ENCODE data around the gene POU6F1. TPM values are rescaled to one million over a fixed set of nuclear protein-coding genes. Genes with fewer than 3 reads are reported as not detected.

Gene POU6F1
- total RNA-seq, 2 experiments from 2014 or later = 2.6 to 5.5 TPM

GRCh38 chr12:51209259-51209658 lies 8.6 kb downstream of the POU6F1 start:
- intact Hi-C loops (cut with micrococcal nuclease; ENCODE audit: unreplicated experiment) = no loop called here
- no peak overlapping the region for H3K4me2 ChIP-seq (ENCODE audit: low read length)
- H3K4me3 ChIP-seq (ENCODE audit: low read depth, low read length, poor library complexity, severe bottlenecking) = no peak overlapping the region
- H3K79me2 ChIP-seq (ENCODE audit: insufficient read depth, low read depth, low read length) = no peaks in the 10 kb centered on the region
- no peak for DNase-seq (ENCODE audit: low spot score)
- H3K9me2 ChIP-seq (ENCODE audit: insufficient read depth, low read length) = no peaks in the 10 kb centered on the region
- H3K4me1 ChIP-seq (ENCODE audit: insufficient read depth, low read length, poor library complexity, severe bottlenecking) = no peaks in the 10 kb centered on the region
- H4K20me1 ChIP-seq (ENCODE audit: insufficient read depth, low read length) = no peaks in the 10 kb centered on the region
- H2AFZ ChIP-seq (ENCODE audit: low read length) = no peak overlapping the region
- POLR2A ChIA-PET = no interaction called here
- H3K27ac ChIP-seq (ENCODE audit: low read depth, low read length, poor library complexity, severe bottlenecking) = no peak overlapping the region
- H3K36me3 ChIP-seq (ENCODE audit: insufficient read depth, low read length) = no peaks in the 10 kb centered on the region
- BruUV-seq (replicated peaks) = no TSS peak
- CTCF ChIA-PET (ENCODE audit: unreplicated experiment) = no interaction called here
- H3K9me3 ChIP-seq (ENCODE audit: low read length) = no peaks in the 10 kb centered on the region
- TF ChIP-seq, protein P1, sequence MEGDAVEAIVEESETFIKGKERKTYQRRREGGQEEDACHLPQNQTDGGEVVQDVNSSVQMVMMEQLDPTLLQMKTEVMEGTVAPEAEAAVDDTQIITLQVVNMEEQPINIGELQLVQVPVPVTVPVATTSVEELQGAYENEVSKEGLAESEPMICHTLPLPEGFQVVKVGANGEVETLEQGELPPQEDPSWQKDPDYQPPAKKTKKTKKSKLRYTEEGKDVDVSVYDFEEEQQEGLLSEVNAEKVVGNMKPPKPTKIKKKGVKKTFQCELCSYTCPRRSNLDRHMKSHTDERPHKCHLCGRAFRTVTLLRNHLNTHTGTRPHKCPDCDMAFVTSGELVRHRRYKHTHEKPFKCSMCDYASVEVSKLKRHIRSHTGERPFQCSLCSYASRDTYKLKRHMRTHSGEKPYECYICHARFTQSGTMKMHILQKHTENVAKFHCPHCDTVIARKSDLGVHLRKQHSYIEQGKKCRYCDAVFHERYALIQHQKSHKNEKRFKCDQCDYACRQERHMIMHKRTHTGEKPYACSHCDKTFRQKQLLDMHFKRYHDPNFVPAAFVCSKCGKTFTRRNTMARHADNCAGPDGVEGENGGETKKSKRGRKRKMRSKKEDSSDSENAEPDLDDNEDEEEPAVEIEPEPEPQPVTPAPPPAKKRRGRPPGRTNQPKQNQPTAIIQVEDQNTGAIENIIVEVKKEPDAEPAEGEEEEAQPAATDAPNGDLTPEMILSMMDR (conservative IDR thresholded peaks at IDR 0.05; ENCODE audit: low read length) = no peak
- TF ChIP-seq EZH2phosphoT487 (IDR thresholded peaks at IDR 0.05; ENCODE audit: borderline replicate concordance, low read depth, low read length) = no peak

DNA sequence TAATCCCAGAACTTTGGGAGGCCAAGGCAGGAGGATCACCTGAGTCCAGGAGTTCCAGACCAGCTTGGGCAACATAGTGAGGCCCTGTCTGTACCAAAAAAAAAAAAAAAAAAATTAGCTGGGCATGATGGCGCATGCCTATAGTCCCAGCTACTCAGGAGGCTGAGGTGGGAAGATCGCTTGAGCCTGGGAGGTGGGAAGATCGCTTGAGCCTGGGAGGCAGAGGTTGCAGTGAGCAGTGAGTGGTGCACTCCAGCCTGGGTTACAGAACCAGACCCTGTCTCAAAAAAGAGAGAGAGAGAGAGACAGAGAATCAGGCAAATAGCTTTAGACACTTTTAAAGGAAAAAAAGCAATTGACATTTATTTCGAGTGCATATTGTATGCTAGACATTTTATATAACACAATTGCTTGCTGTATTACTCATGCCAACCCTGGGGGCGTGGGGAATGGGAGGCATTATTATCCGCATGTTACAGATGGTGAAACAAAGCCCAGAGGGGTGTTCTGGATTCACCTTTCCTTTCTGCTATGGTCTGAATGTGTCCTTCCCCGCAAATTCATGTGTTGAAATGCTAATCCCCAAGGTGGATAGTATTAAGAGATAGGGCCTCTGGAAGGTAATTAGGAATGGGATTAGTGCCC lies 9.7 kb downstream of the POU6F1 start:
- Histone ChIP-seq H3K79me2 (ENCODE audit: insufficient read depth, low read depth, low read length) (no peaks in the 10 kb centered on the region), H3K4me2 (ENCODE audit: low read length) (no peak overlapping the region), H4K20me1 (ENCODE audit: insufficient read depth, low read length) (no peaks in the 10 kb centered on the region), H3K36me3 (ENCODE audit: insufficient read depth, low read length) (no peaks in the 10 kb centered on the region), H3K27ac (ENCODE audit: low read depth, low read length, poor library complexity, severe bottlenecking) (no peak overlapping the region), H3K4me3 (ENCODE audit: low read depth, low read length, poor library complexity, severe bottlenecking) (no peak overlapping the region), H2AFZ (ENCODE audit: low read length) (no peak overlapping the region), H3K9me3 (ENCODE audit: low read length) (no peaks in the 10 kb centered on the region), H3K9me2 (ENCODE audit: insufficient read depth, low read length) (no peaks in the 10 kb centered on the region), H3K4me1 (ENCODE audit: insufficient read depth, low read length, poor library complexity, severe bottlenecking) (no peaks in the 10 kb centered on the region)
- TF ChIP-seq EZH2phosphoT487 (IDR thresholded peaks at IDR 0.05; ENCODE audit: borderline replicate concordance, low read depth, low read length) = no peak
- TF ChIP-seq, protein P1 (conservative IDR thresholded peaks at IDR 0.05; ENCODE audit: low read length) = no peak
- CTCF ChIA-PET (ENCODE audit: unreplicated experiment) = no interaction called here
- no TSS peak for BruUV-seq (replicated peaks)
- no peak for DNase-seq (ENCODE audit: low spot score)
- POLR2A ChIA-PET = no interaction called here
- intact Hi-C loops (cut with micrococcal nuclease; ENCODE audit: unreplicated experiment) = no loop called here

- intact Hi-C loops (cut with micrococcal nuclease; ENCODE audit: unreplicated experiment) = no loop called here
- Histone ChIP-seq H4K20me1 (ENCODE audit: insufficient read depth, low read length) (no peaks in the 10 kb centered on the region), H3K9me2 (ENCODE audit: insufficient read depth, low read length) (no peaks in the 10 kb centered on the region), H3K4me3 (ENCODE audit: low read depth, low read length, poor library complexity, severe bottlenecking) (no peak overlapping the region), H3K9me3 (ENCODE audit: low read length) (no peaks in the 10 kb centered on the region), H3K27ac (ENCODE audit: low read depth, low read length, poor library complexity, severe bottlenecking) (no peak overlapping the region), H3K4me2 (ENCODE audit: low read length) (no peak overlapping the region), H3K4me1 (ENCODE audit: insufficient read depth, low read length, poor library complexity, severe bottlenecking) (no peaks in the 10 kb centered on the region), H3K79me2 (ENCODE audit: insufficient read depth, low read depth, low read length) (no peaks in the 10 kb centered on the region), H3K36me3 (ENCODE audit: insufficient read depth, low read length) (no peaks in the 10 kb centered on the region), H2AFZ (ENCODE audit: low read length) (no peak overlapping the region)
- BruUV-seq (replicated peaks) = no TSS peak
- no peak for TF ChIP-seq EZH2phosphoT487 (IDR thresholded peaks at IDR 0.05; ENCODE audit: borderline replicate concordance, low read depth, low read length)
- TF ChIP-seq, protein P1 (conservative IDR thresholded peaks at IDR 0.05; ENCODE audit: low read length) = no peak
- ChIA-PET CTCF (ENCODE audit: unreplicated experiment) (interaction anchor here (1.1 kb wide), 1 partner anchor 17 kb away, joined by 3 read pairs; no protein-coding TSS in a partner anchor), POLR2A (interaction anchor here (0.7 kb wide), 1 partner anchor 106 kb away, joined by 3 read pairs; no protein-coding TSS in a partner anchor)
- no peak for DNase-seq (ENCODE audit: low spot score)
Measured at GRCh38 chr12:51205350-51205749, 12.5 kb downstream of the POU6F1 start.
